ENCODE data around the gene TOR1AIP2.

DNA sequence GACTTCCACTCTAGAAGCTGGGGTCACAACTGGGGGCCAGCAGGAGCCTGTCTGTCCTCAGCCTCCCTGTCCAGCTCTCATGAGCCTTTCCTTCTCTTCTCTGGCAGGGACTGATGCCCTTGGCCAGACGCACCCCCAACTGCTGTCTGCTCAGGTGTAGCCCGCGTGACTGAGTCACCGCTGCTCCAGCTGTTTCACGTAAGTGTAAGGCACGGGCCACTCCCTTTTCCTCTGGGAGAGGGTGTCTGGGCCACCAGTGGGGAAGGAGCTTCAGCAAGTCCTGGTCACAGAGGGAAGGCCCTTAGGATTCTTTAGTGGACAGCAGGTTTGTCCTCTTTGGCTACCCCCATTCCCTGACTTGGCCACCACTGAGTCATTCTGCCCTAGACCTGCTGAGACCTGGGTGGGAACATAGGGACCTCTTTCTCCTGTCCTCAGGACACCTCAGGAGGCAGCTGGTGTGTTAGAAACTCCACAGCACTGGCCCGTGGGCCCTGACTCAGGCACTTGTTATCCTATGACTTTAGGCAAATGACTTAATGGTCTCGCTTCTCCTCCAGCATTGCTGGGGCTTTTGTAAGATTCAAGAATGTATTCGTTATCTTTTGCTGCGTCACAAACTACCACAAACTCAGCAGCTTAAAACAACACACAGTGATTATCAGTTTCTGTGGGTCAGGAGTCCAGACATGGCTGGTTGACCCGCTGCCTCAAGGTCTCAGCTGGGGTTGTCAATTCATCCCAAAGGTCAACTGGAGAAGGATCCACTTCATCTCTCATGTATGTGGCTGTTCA lies 69.7 kb downstream of the TOR1AIP2 start:
- TF ChIP-seq, protein P1, sequence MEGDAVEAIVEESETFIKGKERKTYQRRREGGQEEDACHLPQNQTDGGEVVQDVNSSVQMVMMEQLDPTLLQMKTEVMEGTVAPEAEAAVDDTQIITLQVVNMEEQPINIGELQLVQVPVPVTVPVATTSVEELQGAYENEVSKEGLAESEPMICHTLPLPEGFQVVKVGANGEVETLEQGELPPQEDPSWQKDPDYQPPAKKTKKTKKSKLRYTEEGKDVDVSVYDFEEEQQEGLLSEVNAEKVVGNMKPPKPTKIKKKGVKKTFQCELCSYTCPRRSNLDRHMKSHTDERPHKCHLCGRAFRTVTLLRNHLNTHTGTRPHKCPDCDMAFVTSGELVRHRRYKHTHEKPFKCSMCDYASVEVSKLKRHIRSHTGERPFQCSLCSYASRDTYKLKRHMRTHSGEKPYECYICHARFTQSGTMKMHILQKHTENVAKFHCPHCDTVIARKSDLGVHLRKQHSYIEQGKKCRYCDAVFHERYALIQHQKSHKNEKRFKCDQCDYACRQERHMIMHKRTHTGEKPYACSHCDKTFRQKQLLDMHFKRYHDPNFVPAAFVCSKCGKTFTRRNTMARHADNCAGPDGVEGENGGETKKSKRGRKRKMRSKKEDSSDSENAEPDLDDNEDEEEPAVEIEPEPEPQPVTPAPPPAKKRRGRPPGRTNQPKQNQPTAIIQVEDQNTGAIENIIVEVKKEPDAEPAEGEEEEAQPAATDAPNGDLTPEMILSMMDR (IDR thresholded peaks at IDR 0.05; ENCODE audit: control extremely low read depth in 1 of 3, insufficient read depth in 1 of 3, low read depth in 1 of 3, low read length in 3 of 3): no peak
- TF ChIP-seq, protein P2, sequence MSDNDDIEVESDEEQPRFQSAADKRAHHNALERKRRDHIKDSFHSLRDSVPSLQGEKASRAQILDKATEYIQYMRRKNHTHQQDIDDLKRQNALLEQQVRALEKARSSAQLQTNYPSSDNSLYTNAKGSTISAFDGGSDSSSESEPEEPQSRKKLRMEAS (IDR thresholded peaks at IDR 0.05): no peak
- TF ChIP-seq EZH2 (IDR thresholded peaks at IDR 0.05; ENCODE audit: low read depth, low read length, severe bottlenecking): no peak
- no peak for TF ChIP-seq EP300 (IDR thresholded peaks at IDR 0.05; ENCODE audit: borderline replicate concordance in 1 of 2, low read depth in 2 of 2, low read length in 2 of 2)
- no peak for TF ChIP-seq TEAD4 (IDR thresholded peaks at IDR 0.05; ENCODE audit: low read depth, low read length)
- TF ChIP-seq POLR2A (IDR thresholded peaks at IDR 0.05; ENCODE audit: control extremely low read depth in 1 of 2, low read depth in 2 of 2, low read length in 2 of 2): no peak
- TF ChIP-seq, protein P3, sequence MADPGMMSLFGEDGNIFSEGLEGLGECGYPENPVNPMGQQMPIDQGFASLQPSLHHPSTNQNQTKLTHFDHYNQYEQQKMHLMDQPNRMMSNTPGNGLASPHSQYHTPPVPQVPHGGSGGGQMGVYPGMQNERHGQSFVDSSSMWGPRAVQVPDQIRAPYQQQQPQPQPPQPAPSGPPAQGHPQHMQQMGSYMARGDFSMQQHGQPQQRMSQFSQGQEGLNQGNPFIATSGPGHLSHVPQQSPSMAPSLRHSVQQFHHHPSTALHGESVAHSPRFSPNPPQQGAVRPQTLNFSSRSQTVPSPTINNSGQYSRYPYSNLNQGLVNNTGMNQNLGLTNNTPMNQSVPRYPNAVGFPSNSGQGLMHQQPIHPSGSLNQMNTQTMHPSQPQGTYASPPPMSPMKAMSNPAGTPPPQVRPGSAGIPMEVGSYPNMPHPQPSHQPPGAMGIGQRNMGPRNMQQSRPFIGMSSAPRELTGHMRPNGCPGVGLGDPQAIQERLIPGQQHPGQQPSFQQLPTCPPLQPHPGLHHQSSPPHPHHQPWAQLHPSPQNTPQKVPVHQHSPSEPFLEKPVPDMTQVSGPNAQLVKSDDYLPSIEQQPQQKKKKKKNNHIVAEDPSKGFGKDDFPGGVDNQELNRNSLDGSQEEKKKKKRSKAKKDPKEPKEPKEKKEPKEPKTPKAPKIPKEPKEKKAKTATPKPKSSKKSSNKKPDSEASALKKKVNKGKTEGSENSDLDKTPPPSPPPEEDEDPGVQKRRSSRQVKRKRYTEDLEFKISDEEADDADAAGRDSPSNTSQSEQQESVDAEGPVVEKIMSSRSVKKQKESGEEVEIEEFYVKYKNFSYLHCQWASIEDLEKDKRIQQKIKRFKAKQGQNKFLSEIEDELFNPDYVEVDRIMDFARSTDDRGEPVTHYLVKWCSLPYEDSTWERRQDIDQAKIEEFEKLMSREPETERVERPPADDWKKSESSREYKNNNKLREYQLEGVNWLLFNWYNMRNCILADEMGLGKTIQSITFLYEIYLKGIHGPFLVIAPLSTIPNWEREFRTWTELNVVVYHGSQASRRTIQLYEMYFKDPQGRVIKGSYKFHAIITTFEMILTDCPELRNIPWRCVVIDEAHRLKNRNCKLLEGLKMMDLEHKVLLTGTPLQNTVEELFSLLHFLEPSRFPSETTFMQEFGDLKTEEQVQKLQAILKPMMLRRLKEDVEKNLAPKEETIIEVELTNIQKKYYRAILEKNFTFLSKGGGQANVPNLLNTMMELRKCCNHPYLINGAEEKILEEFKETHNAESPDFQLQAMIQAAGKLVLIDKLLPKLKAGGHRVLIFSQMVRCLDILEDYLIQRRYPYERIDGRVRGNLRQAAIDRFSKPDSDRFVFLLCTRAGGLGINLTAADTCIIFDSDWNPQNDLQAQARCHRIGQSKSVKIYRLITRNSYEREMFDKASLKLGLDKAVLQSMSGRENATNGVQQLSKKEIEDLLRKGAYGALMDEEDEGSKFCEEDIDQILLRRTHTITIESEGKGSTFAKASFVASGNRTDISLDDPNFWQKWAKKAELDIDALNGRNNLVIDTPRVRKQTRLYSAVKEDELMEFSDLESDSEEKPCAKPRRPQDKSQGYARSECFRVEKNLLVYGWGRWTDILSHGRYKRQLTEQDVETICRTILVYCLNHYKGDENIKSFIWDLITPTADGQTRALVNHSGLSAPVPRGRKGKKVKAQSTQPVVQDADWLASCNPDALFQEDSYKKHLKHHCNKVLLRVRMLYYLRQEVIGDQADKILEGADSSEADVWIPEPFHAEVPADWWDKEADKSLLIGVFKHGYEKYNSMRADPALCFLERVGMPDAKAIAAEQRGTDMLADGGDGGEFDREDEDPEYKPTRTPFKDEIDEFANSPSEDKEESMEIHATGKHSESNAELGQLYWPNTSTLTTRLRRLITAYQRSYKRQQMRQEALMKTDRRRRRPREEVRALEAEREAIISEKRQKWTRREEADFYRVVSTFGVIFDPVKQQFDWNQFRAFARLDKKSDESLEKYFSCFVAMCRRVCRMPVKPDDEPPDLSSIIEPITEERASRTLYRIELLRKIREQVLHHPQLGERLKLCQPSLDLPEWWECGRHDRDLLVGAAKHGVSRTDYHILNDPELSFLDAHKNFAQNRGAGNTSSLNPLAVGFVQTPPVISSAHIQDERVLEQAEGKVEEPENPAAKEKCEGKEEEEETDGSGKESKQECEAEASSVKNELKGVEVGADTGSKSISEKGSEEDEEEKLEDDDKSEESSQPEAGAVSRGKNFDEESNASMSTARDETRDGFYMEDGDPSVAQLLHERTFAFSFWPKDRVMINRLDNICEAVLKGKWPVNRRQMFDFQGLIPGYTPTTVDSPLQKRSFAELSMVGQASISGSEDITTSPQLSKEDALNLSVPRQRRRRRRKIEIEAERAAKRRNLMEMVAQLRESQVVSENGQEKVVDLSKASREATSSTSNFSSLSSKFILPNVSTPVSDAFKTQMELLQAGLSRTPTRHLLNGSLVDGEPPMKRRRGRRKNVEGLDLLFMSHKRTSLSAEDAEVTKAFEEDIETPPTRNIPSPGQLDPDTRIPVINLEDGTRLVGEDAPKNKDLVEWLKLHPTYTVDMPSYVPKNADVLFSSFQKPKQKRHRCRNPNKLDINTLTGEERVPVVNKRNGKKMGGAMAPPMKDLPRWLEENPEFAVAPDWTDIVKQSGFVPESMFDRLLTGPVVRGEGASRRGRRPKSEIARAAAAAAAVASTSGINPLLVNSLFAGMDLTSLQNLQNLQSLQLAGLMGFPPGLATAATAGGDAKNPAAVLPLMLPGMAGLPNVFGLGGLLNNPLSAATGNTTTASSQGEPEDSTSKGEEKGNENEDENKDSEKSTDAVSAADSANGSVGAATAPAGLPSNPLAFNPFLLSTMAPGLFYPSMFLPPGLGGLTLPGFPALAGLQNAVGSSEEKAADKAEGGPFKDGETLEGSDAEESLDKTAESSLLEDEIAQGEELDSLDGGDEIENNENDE (IDR thresholded peaks at IDR 0.05; ENCODE audit: insufficient replicate concordance, low read length): no peak

Measured in H1 (cell line).